ENCODE measurements around the gene KRTAP22-2.

DNA sequence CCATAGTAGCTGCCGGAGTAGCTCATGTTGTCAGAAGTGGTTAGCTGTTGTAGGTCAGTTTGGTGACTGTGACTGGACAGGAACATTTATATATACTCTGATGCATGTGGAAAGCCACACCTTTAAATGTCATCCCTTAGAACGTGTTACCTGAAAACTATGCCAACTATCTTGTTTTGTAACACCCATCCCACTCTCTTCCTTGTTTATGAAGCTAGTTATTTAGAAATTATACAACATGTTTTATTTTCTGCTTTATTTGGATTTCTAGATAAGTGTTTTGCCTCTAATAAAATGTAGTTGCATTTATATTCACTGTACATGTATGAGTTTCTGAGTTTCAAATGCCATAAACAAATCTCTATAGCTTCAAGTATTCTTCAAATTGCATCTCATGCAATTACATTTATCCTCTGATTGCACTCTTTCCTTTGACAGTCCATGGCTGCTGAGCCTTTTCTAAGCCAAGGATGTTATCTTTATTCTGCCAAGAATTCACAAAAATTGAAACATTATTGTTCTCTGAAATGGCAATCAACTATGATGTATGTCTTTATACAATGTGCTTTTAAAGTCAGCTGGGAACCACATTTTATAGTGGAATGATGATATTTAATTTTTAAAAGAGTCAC lies 28.8 kb downstream of the KRTAP22-2 start, which contains the start of gene KRTAP19-7:
- TF ChIP-seq, protein P1, sequence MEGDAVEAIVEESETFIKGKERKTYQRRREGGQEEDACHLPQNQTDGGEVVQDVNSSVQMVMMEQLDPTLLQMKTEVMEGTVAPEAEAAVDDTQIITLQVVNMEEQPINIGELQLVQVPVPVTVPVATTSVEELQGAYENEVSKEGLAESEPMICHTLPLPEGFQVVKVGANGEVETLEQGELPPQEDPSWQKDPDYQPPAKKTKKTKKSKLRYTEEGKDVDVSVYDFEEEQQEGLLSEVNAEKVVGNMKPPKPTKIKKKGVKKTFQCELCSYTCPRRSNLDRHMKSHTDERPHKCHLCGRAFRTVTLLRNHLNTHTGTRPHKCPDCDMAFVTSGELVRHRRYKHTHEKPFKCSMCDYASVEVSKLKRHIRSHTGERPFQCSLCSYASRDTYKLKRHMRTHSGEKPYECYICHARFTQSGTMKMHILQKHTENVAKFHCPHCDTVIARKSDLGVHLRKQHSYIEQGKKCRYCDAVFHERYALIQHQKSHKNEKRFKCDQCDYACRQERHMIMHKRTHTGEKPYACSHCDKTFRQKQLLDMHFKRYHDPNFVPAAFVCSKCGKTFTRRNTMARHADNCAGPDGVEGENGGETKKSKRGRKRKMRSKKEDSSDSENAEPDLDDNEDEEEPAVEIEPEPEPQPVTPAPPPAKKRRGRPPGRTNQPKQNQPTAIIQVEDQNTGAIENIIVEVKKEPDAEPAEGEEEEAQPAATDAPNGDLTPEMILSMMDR (conservative IDR thresholded peaks at IDR 0.05; ENCODE audit: low read depth, low read length), result no peak
- no peak for TF ChIP-seq POLR2A (IDR thresholded peaks at IDR 0.05; ENCODE audit: low read depth, low read length)
- TF ChIP-seq, protein P2, sequence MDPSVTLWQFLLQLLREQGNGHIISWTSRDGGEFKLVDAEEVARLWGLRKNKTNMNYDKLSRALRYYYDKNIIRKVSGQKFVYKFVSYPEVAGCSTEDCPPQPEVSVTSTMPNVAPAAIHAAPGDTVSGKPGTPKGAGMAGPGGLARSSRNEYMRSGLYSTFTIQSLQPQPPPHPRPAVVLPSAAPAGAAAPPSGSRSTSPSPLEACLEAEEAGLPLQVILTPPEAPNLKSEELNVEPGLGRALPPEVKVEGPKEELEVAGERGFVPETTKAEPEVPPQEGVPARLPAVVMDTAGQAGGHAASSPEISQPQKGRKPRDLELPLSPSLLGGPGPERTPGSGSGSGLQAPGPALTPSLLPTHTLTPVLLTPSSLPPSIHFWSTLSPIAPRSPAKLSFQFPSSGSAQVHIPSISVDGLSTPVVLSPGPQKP (IDR thresholded peaks at IDR 0.05; ENCODE audit: borderline replicate concordance, low read depth, low read length), result no peak
